A549 (cell line): ENCODE results near the gene ADPRHL1. TPM values are rescaled to one million over a fixed set of nuclear protein-coding genes. Genes with fewer than 3 reads are reported as not detected.

Experiments used
- ATAC-seq, 2 experiments: fragments of 200-7000 bp in 1 of 2; fragments of >200 bp in 1 of 2; cut with Nextera tagmentation in 1 of 2; cut with Tn5 transposase in 1 of 2; 3 replicates each; pipeline versions ENCODE4 v1.8.0 to v1.9.1; 2018 to 2020; ENCODE audit warnings: mild to moderate bottlenecking in 1 of 2, moderate library complexity in 1 of 2
- CTCF ChIA-PET: fragments of 300-600 bp; sonication (Branson Sonifier 250); formaldehyde crosslinking; extraction: SDS; loops from one replicate; lab custom pipeline; 2021; ENCODE audit warnings: antibody characterized with exemption, inconsistent platforms; lab: Yijun Ruan, JAX
- POLR2A ChIA-PET: fragments of 350-600 bp; formaldehyde crosslinking; extraction: SDS; loops from one replicate; lab custom pipeline; 2021; ENCODE audit warnings: antibody characterized with exemption, inconsistent platforms; lab: Yijun Ruan, JAX
- DNase-seq, 2 experiments: peaks; one replicate each; pipeline versions ENCODE4 v3.0.0 to v3.0.0-alpha.2; 2011 to 2016; ENCODE audit warnings: low read depth in 1 of 2, low spot score in 1 of 2
- FAIRE-seq: peaks from 2 replicates; lab custom pipeline; 2011; peaks lifted over from hg19 to GRCh38; lab: Jason Lieb, UNC
- H3K27ac ChIP-seq, 2 experiments: fragments of >200 bp; sonication (Bioruptor Twin); formaldehyde crosslinking; 3 replicates each; pipeline ENCODE4 v1.5.1; 2016 to 2017
- H3K4me1 ChIP-seq: fragments of >200 bp; sonication (Bioruptor Twin); formaldehyde crosslinking; 3 replicates; pipeline ENCODE4 v1.6.1; 2016
- H3K4me2 ChIP-seq: fragments of >200 bp; sonication (Bioruptor Twin); formaldehyde crosslinking; 3 replicates; pipeline ENCODE4 v1.6.1; 2016
- H3K4me3 ChIP-seq: fragments of >200 bp; sonication (Bioruptor Twin); formaldehyde crosslinking; 3 replicates; pipeline ENCODE4 v1.5.1; 2016
- H3K9me3 ChIP-seq: fragments of >200 bp; sonication (Bioruptor Twin); formaldehyde crosslinking; 3 replicates; pipeline ENCODE4 v1.6.1; 2016
- ATOH8 ChIP-seq: fragments of 250-450 bp; sonication (Bioruptor Pico); IDR thresholded peaks from 2 replicates; pipeline ENCODE4 v1.5.0; 2020; ENCODE audit warnings: low read depth, mild to moderate bottlenecking, moderate library complexity
- BCL3 ChIP-seq: fragments of >200 bp; sonication (Bioruptor Twin); formaldehyde crosslinking; IDR thresholded peaks from 3 replicates; pipeline ENCODE4 v1.6.1; 2016
- CBX8 ChIP-seq: fragments of 200-600 bp; sonication (generic); IDR thresholded peaks from 2 replicates; pipeline ENCODE4 v1.6.1; 2016
- CEBPB ChIP-seq, 2 experiments: fragments of >200 bp in 1 of 2; sonication (Bioruptor Twin) in 1 of 2; formaldehyde crosslinking in 1 of 2; IDR thresholded peaks; 2 replicates each; pipeline ENCODE4 v1.6.1; 2012 to 2016
- CHD2 ChIP-seq: fragments of 150-350 bp; IDR thresholded peaks from 2 replicates; pipeline ENCODE4 v1.6.1; 2014; ENCODE audit warnings: low read length; ENCODE audit not compliant: partially characterized antibody
- EHMT2 ChIP-seq: fragments of 200-600 bp; sonication (generic); IDR thresholded peaks from 2 replicates; pipeline ENCODE4 v1.6.1; 2016; ENCODE audit warnings: antibody characterized with exemption, low read depth, mild to moderate bottlenecking, moderate library complexity
- ESRRA ChIP-seq: fragments of 150-350 bp; IDR thresholded peaks from 2 replicates; pipeline ENCODE4 v1.6.1; 2014; ENCODE audit warnings: mild to moderate bottlenecking, low read length, borderline replicate concordance
- FOSB ChIP-seq: fragments of 250-450 bp; sonication (Bioruptor Pico); IDR thresholded peaks from 2 replicates; pipeline ENCODE4 v1.5.0; 2020; ENCODE audit warnings: mild to moderate bottlenecking, moderate library complexity
- FOSL2 ChIP-seq, 2 experiments: fragments of 450-650 bp in 1 of 2; fragments of >200 bp in 1 of 2; sonication (Bioruptor Twin) in 1 of 2; formaldehyde crosslinking; IDR thresholded peaks; 2 replicates each; pipeline versions ENCODE4 v1.5.0 to v1.6.1; 2016 to 2020; ENCODE audit warnings: mild to moderate bottlenecking in 1 of 2, moderate library complexity in 1 of 2
- GATA3 ChIP-seq: IDR thresholded peaks from 2 replicates; pipeline ENCODE4 v1.6.1; 2012; ENCODE audit warnings: borderline replicate concordance
- HDAC2 ChIP-seq: fragments of 200-600 bp; sonication (generic); IDR thresholded peaks from 2 replicates; pipeline ENCODE4 v1.6.1; 2016
- HEYL ChIP-seq: fragments of 250-450 bp; sonication (Bioruptor Pico); IDR thresholded peaks from 2 replicates; pipeline ENCODE4 v1.8.0; 2021; ENCODE audit warnings: mild to moderate bottlenecking, moderate library complexity
- HOXB13 ChIP-seq: fragments of 250-450 bp; sonication (Bioruptor Pico); IDR thresholded peaks from 2 replicates; pipeline ENCODE4 v1.5.0; 2020; ENCODE audit warnings: low read depth, mild to moderate bottlenecking, moderate library complexity
- HOXB5 ChIP-seq: fragments of 250-450 bp; sonication (Bioruptor Pico); IDR thresholded peaks from 2 replicates; pipeline ENCODE4 v1.5.0; 2020; ENCODE audit warnings: mild to moderate bottlenecking, moderate library complexity
- JUNB ChIP-seq: fragments of >200 bp; sonication (Bioruptor Twin); formaldehyde crosslinking; IDR thresholded peaks from 2 replicates; pipeline ENCODE4 v1.6.1; 2016
- MAFK ChIP-seq: fragments of 450-650 bp; IDR thresholded peaks from 2 replicates; pipeline ENCODE4 v1.6.1; 2014; ENCODE audit not compliant: partially characterized antibody
- MYC ChIP-seq: IDR thresholded peaks from 2 replicates; pipeline ENCODE4 v1.6.1; 2012; ENCODE audit warnings: mild to moderate bottlenecking, inconsistent platforms, low read length, improper control_type of control experiment, borderline replicate concordance
- NPAS2 ChIP-seq: fragments of 250-450 bp; sonication (Bioruptor Pico); IDR thresholded peaks from 2 replicates; pipeline ENCODE4 v1.8.0; 2022; ENCODE audit warnings: mild to moderate bottlenecking, moderate library complexity, borderline replicate concordance
- NR3C1 ChIP-seq: fragments of >200 bp; sonication (Bioruptor Twin); formaldehyde crosslinking; IDR thresholded peaks from 3 replicates; pipeline ENCODE4 v1.6.1; 2017
- PBX3 ChIP-seq: IDR thresholded peaks from 2 replicates; pipeline ENCODE4 v1.6.1; 2012
- POLR2A ChIP-seq: IDR thresholded peaks from 2 replicates; pipeline ENCODE4 v1.6.1; 2012; ENCODE audit warnings: mild to moderate bottlenecking, low read length
- RFX5 ChIP-seq: fragments of 450-650 bp; IDR thresholded peaks from 2 replicates; pipeline ENCODE4 v1.7.1; 2014; ENCODE audit warnings: antibody characterized with exemption, mild to moderate bottlenecking, moderate library complexity
- SMC3 ChIP-seq: fragments of >200 bp; sonication (Bioruptor Twin); formaldehyde crosslinking; IDR thresholded peaks from 3 replicates; pipeline ENCODE4 v1.6.1; 2018; ENCODE audit warnings: inconsistent platforms
- TP53 ChIP-seq: fragments of 250-450 bp; sonication (Bioruptor Pico); IDR thresholded peaks from 2 replicates; pipeline ENCODE4 v1.5.0; 2021; ENCODE audit warnings: mild to moderate bottlenecking, moderate library complexity
- WGBS: methylation state at CpG from one replicate; pipeline ENCODE4 v1.1.6; 2017; ENCODE audit errors: missing lambda C conversion rate; 5-methylcytosine and 5-hydroxymethylcytosine counted together
- polyA plus RNA-seq, 4 experiments: library from polyadenylated mRNA; depleted of rRNA in 3 of 4; stranded (reverse); fragments of >200 nt; fragmentation: RNase III in 1 of 4; extraction: RNeasy Plus Mini Kit Qiagen cat#74134 plus additional on column Dnase treatment in 1 of 4; gene quantifications; 2 replicates in 3 of 4; 3 replicates in 1 of 4; pipeline ENCODE4 v1.2.3, GENCODE V29; 2011 to 2017
- TF ChIP-seq, protein P1 (sequence below): IDR thresholded peaks from 2 replicates; pipeline ENCODE4 v1.6.1; 2012
- TF ChIP-seq, protein P2 (sequence below): fragments of >200 bp; sonication (Bioruptor Twin); formaldehyde crosslinking; IDR thresholded peaks from 2 replicates; pipeline ENCODE4 v1.6.1; 2016
- TF ChIP-seq, protein P3 (sequence below): fragments of 450-650 bp; IDR thresholded peaks from 2 replicates; pipeline ENCODE4 v1.6.1; 2014; ENCODE audit warnings: antibody characterized with exemption
- TF ChIP-seq, protein P4 (sequence below): fragments of 250-450 bp; sonication (Bioruptor Pico); IDR thresholded peaks from 2 replicates; pipeline ENCODE4 v1.5.0; 2021; ENCODE audit warnings: mild to moderate bottlenecking, moderate library complexity, borderline replicate concordance

The ADPRHL1 gene
- polyA plus RNA-seq, 2 of the 4 experiments (the other 2 are of a cell fraction): 11.0 to 11.4 TPM

- CTCF ChIA-PET: interaction anchor here (1.1 to 1.2 kb wide), 2 partner anchors 20 to 47 kb away, joined by 3 read pairs; no protein-coding TSS in a partner anchor
- Histone ChIP-seq H3K4me2 (no peak overlapping the region), H3K27ac (no peak overlapping the region), H3K4me1 (peaks cover 24% of the 10 kb centered on the region)
- TF ChIP-seq EHMT2: no peak
- TF ChIP-seq CEBPB (IDR thresholded peaks at IDR 0.05): no peak
- TF ChIP-seq ESRRA: no peak
- no peak for TF ChIP-seq FOSB (CRISPR knock-in tag)
- TF ChIP-seq, protein P1, sequence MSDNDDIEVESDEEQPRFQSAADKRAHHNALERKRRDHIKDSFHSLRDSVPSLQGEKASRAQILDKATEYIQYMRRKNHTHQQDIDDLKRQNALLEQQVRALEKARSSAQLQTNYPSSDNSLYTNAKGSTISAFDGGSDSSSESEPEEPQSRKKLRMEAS: no peak
- TF ChIP-seq, protein P2, sequence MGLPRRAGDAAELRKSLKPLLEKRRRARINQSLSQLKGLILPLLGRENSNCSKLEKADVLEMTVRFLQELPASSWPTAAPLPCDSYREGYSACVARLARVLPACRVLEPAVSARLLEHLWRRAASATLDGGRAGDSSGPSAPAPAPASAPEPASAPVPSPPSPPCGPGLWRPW: no peak
- no peak for TF ChIP-seq HOXB13
- no peak for TF ChIP-seq PBX3
- TF ChIP-seq BCL3: no peak
- no peak for TF ChIP-seq HEYL (CRISPR knock-in tag)
- no peak for TF ChIP-seq MYC
- TF ChIP-seq, protein P3, sequence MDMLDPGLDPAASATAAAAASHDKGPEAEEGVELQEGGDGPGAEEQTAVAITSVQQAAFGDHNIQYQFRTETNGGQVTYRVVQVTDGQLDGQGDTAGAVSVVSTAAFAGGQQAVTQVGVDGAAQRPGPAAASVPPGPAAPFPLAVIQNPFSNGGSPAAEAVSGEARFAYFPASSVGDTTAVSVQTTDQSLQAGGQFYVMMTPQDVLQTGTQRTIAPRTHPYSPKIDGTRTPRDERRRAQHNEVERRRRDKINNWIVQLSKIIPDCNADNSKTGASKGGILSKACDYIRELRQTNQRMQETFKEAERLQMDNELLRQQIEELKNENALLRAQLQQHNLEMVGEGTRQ: no peak
- no peak for TF ChIP-seq FOSL2 (IDR thresholded peaks at IDR 0.05)
- no peak for TF ChIP-seq FOSL2 (CRISPR knock-in tag; IDR thresholded peaks at IDR 0.05)
- TF ChIP-seq, all 56 proteins: peak for 0
- DNase-seq: no peak
- Histone ChIP-seq H3K9me3 (no peaks in the 10 kb centered on the region), H3K4me3 (no peak overlapping the region)
- no CpG with 5 or more reads among the region's 1 CpG for WGBS
- no peak for ATAC-seq
- no peak for FAIRE-seq
- POLR2A ChIA-PET: interaction anchor here (0.6 kb wide), 1 partner anchor 277 kb away, joined by 3 read pairs; no protein-coding TSS in a partner anchor
These were observed 43.9 kb upstream of the ADPRHL1 start for GRCh38 chr13:113497217-113497616.

DNA sequence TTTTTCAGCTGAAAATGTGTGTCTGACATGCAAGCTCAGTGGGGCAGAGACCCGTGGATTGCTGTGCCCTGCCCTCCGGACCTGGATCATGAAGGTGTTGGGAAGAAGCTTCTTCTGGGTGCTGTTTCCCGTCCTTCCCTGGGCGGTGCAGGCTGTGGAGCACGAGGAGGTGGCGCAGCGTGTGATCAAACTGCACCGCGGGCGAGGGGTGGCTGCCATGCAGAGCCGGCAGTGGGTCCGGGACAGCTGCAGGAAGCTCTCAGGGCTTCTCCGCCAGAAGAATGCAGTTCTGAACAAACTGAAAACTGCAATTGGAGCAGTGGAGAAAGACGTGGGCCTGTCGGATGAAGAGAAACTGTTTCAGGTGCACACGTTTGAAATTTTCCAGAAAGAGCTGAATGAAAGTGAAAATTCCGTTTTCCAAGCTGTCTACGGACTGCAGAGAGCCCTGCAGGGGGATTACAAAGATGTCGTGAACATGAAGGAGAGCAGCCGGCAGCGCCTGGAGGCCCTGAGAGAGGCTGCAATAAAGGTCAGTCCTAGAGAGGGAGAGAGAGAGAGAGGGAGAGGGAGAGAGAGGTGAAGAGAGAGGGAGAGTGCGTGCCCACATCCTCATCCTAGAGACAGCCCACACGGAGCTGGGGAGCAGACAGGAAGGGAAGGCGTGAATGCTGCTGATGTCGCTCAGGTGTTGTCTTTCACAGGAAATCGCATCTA is 42.4 kb upstream of the ADPRHL1 start:
- Histone ChIP-seq H3K4me1 (peaks cover 27% of the 10 kb centered on the region), H3K9me3 (no peaks in the 10 kb centered on the region), H3K27ac (no peak overlapping the region), H3K4me3 (no peak overlapping the region), H3K4me2 (no peak overlapping the region)
- ATAC-seq (no peak), DNase-seq (no peak), FAIRE-seq (no peak)
- ChIA-PET CTCF (interaction anchor here (1.1 to 1.2 kb wide), 3 partner anchors 43 to 66 kb away, joined by 3 to 4 read pairs (median 3); no protein-coding TSS in a partner anchor), POLR2A (no interaction called here)
- TF ChIP-seq, protein P4, sequence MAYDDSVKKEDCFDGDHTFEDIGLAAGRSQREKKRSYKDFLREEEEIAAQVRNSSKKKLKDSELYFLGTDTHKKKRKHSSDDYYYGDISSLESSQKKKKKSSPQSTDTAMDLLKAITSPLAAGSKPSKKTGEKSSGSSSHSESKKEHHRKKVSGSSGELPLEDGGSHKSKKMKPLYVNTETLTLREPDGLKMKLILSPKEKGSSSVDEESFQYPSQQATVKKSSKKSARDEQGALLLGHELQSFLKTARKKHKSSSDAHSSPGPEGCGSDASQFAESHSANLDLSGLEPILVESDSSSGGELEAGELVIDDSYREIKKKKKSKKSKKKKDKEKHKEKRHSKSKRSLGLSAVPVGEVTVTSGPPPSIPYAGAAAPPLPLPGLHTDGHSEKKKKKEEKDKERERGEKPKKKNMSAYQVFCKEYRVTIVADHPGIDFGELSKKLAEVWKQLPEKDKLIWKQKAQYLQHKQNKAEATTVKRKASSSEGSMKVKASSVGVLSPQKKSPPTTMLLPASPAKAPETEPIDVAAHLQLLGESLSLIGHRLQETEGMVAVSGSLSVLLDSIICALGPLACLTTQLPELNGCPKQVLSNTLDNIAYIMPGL (CRISPR knock-in tag): no peak
- no peak for TF ChIP-seq BCL3
- TF ChIP-seq TP53: no peak
- TF ChIP-seq RFX5: no peak
- TF ChIP-seq, protein P3: no peak
- TF ChIP-seq CBX8: no peak
- TF ChIP-seq NR3C1: no peak
- TF ChIP-seq GATA3: no peak
- TF ChIP-seq HDAC2: no peak
- no peak for TF ChIP-seq NPAS2 (CRISPR knock-in tag)
- TF ChIP-seq CHD2: no peak
- TF ChIP-seq ATOH8: no peak
- TF ChIP-seq, protein P2: no peak
- no peak for TF ChIP-seq MAFK
- TF ChIP-seq JUNB: no peak
- no peak for TF ChIP-seq SMC3
- no peak for TF ChIP-seq HOXB5 (CRISPR knock-in tag)
- no peak for TF ChIP-seq POLR2A
- WGBS: 93% methylated on average over 26 of the region's 26 CpGs
